HepG2 (cell line): ENCODE data around the gene BCL2L13. TPM values are rescaled to one million over a fixed set of nuclear protein-coding genes. Genes with fewer than 3 reads are reported as not detected.
A peak's percentile ranks its signal among the peaks of the same experiment; 100 is the strongest.

ENCODE experiments used
- ATAC-seq: fragments of 200-7000 bp; cut with Tn5 transposase; 3 replicates; pipeline ENCODE4 v1.9.1; 2020; ENCODE audit warnings: mild to moderate bottlenecking, moderate library complexity
- BruUV-seq: library from RNA; stranded (reverse); fragments of 400-500 nt; replicated peaks from 2 replicates; lab custom pipeline; 2021; lab: Mats Ljungman, UMichigan
- CTCF ChIA-PET: fragments of 300-600 bp; formaldehyde crosslinking; extraction: SDS; loops from one replicate; lab custom pipeline; 2021; ENCODE audit warnings: low total read pairs, inconsistent platforms, low intra/inter-chr PET ratio; lab: Yijun Ruan, JAX
- POLR2A ChIA-PET: fragments of 350-600 bp; sonication (Branson Sonifier 250); formaldehyde crosslinking; loops from one replicate; lab custom pipeline; 2020; ENCODE audit warnings: antibody characterized with exemption, inconsistent platforms; lab: Yijun Ruan, JAX
- DNase-seq: peaks from one replicate; pipeline ENCODE4 v3.0.0-alpha.2; 2015; ENCODE audit warnings: low spot score
- FAIRE-seq: peaks from 3 replicates; lab custom pipeline; 2011; peaks lifted over from hg19 to GRCh38; lab: Jason Lieb, UNC
- H2AFZ ChIP-seq: one replicate; pipeline ENCODE4 v1.6.1; 2011; ENCODE audit warnings: low read length, inconsistent platforms
- H3K27ac ChIP-seq: fragments of 300-600 bp; 3 replicates; pipeline ENCODE4 v1.8.0; 2011; ENCODE audit warnings: mixed run types, mild to moderate bottlenecking, mixed read lengths, low read length, inconsistent platforms; ENCODE audit not compliant: insufficient read depth; ENCODE audit errors: extremely low read length
- H3K27me3 ChIP-seq, 2 experiments: fragments of 200-600 bp in 1 of 2; 2 replicates in 1 of 2; 3 replicates in 1 of 2; pipeline versions ENCODE4 v1.6.0 to v1.8.0; 2011; ENCODE audit warnings: low read length in 2 of 2, mild to moderate bottlenecking in 2 of 2, moderate library complexity in 2 of 2, inconsistent platforms in 1 of 2; ENCODE audit not compliant: insufficient read depth in 2 of 2, control insufficient read depth in 1 of 2
- H3K36me3 ChIP-seq, 2 experiments: fragments of 200-600 bp in 1 of 2; replicated peaks in 1 of 2; 2 replicates in 1 of 2; 3 replicates in 1 of 2; pipeline versions ENCODE4 v1.5.1 to v1.8.0; 2011; ENCODE audit warnings: low read length in 2 of 2, inconsistent platforms in 1 of 2; ENCODE audit not compliant: insufficient read depth in 2 of 2, control insufficient read depth in 1 of 2
- H3K4me1 ChIP-seq: 2 replicates; pipeline ENCODE4 v1.5.1; 2012; ENCODE audit warnings: low read length, inconsistent platforms; ENCODE audit not compliant: insufficient read depth
- H3K4me2 ChIP-seq: 2 replicates; pipeline ENCODE4 v1.6.0; 2011; ENCODE audit warnings: low read depth, low read length, inconsistent platforms
- H3K4me3 ChIP-seq, 3 experiments: fragments of 200-600 bp in 1 of 3; sonication (generic), shearing (Covaris generic) in 1 of 3; replicated peaks in 1 of 3; 2 replicates each; pipeline ENCODE4 v1.5.1; 2011 to 2016; ENCODE audit warnings: low read length in 3 of 3, inconsistent platforms in 2 of 3, low read depth in 2 of 3, mild to moderate bottlenecking in 2 of 3, control low read depth in 1 of 3, mixed read lengths in 1 of 3; ENCODE audit not compliant: insufficient read depth in 1 of 3
- H3K79me2 ChIP-seq: one replicate; pipeline ENCODE4 v1.6.1; 2011; ENCODE audit warnings: low read length, inconsistent platforms; ENCODE audit not compliant: insufficient read depth
- H3K9ac ChIP-seq: 2 replicates; pipeline ENCODE4 v1.6.0; 2011; ENCODE audit warnings: mild to moderate bottlenecking, low read depth, low read length, inconsistent platforms; ENCODE audit not compliant: insufficient read depth
- H3K9me3 ChIP-seq: 2 replicates; pipeline ENCODE4 v1.5.1; 2012; ENCODE audit warnings: mild to moderate bottlenecking, low read length
- H4K20me1 ChIP-seq: 2 replicates; pipeline ENCODE4 v1.6.0; 2011; ENCODE audit warnings: inconsistent platforms, mild to moderate bottlenecking, low read length, moderate library complexity; ENCODE audit not compliant: insufficient read depth
- ESRRA ChIP-seq: sonication (generic); formaldehyde crosslinking; IDR thresholded peaks from 2 replicates; pipeline ENCODE4 v1.5.1; 2020; ENCODE audit warnings: mild to moderate bottlenecking, low read depth, missing genetic modification reagents
- HNRNPL ChIP-seq: fragments of 200-400 bp; formaldehyde crosslinking; IDR thresholded peaks from 2 replicates; pipeline ENCODE4 v1.6.1; 2017; ENCODE audit warnings: mild to moderate bottlenecking, low read depth, low read length
- MAFK ChIP-seq, 2 experiments: IDR thresholded peaks in 1 of 2; conservative IDR thresholded peaks in 1 of 2; 2 replicates each; pipeline ENCODE4 v1.6.1; 2011; ENCODE audit warnings: improper control_type of control experiment in 2 of 2, low read length in 2 of 2
- RAD21 ChIP-seq: fragments of 450-650 bp; formaldehyde crosslinking; IDR thresholded peaks from 2 replicates; pipeline ENCODE4 v1.5.0; 2020; ENCODE audit warnings: mild to moderate bottlenecking
- SKIL ChIP-seq: sonication (generic); formaldehyde crosslinking; IDR thresholded peaks from 2 replicates; pipeline ENCODE4 v1.8.0; 2022; ENCODE audit warnings: missing genetic modification reagents, mild to moderate bottlenecking, moderate library complexity, borderline replicate concordance
- TIGD3 ChIP-seq: sonication (generic); formaldehyde crosslinking; IDR thresholded peaks from 2 replicates; pipeline ENCODE4 v1.5.1; 2020; ENCODE audit warnings: mild to moderate bottlenecking, missing genetic modification reagents, borderline replicate concordance
- ZFX ChIP-seq: sonication (generic); formaldehyde crosslinking; IDR thresholded peaks from 2 replicates; pipeline ENCODE4 v1.4.0; 2020; ENCODE audit warnings: mild to moderate bottlenecking, low read depth, missing genetic modification reagents, moderate library complexity
- ZKSCAN5 ChIP-seq: sonication (generic); formaldehyde crosslinking; IDR thresholded peaks from 2 replicates; pipeline ENCODE4 v1.5.1; 2020; ENCODE audit warnings: mild to moderate bottlenecking, missing genetic modification reagents
- ZNF121 ChIP-seq: sonication (generic); formaldehyde crosslinking; IDR thresholded peaks from 2 replicates; pipeline ENCODE4 v1.5.0; 2020; ENCODE audit warnings: mild to moderate bottlenecking, missing genetic modification reagents
- ZNF205 ChIP-seq: IDR thresholded peaks from 2 replicates; pipeline ENCODE4 v1.6.1; 2018; ENCODE audit warnings: missing biosample characterization, missing genetic modification reagents
- ZNF235 ChIP-seq: sonication (generic); formaldehyde crosslinking; IDR thresholded peaks from 2 replicates; pipeline ENCODE4 v1.8.1; 2023; ENCODE audit warnings: mild to moderate bottlenecking, missing genetic modification reagents, borderline replicate concordance
- ZNF24 ChIP-seq: fragments of 450-650 bp; IDR thresholded peaks from 2 replicates; pipeline ENCODE4 v1.6.1; 2017; ENCODE audit warnings: antibody characterized with exemption, mild to moderate bottlenecking
- ZNF3 ChIP-seq: IDR thresholded peaks from 2 replicates; pipeline ENCODE4 v1.7.0; 2017; ENCODE audit warnings: inconsistent platforms
- ZNF768 ChIP-seq: sonication (generic); formaldehyde crosslinking; IDR thresholded peaks from 2 replicates; pipeline ENCODE4 v1.4.0; 2020; ENCODE audit warnings: missing genetic modification reagents
- WGBS: methylation state at CpG from one replicate; pipeline ENCODE4 v1.1.6; 2017; ENCODE audit warnings: low lambda C conversion rate; 5-methylcytosine and 5-hydroxymethylcytosine counted together
- in situ Hi-C: cut with HindIII; loops from 2 replicates; pipeline ENCODE4 v1.10.0; 2017; ENCODE audit warnings: low pct_unique_long_range_greater_than_20kb; ENCODE audit not compliant: extremely low pct_ligation_motif_present
- intact Hi-C: fragments of 100-400 bp; cut with micrococcal nuclease; formaldehyde crosslinking; loops from one replicate; pipeline ENCODE4 v1.10.0; 2022; ENCODE audit not compliant: unreplicated experiment
- polyA plus RNA-seq, 8 experiments: library from polyadenylated mRNA; depleted of rRNA in 3 of 8; stranded (reverse) in 7 of 8; unstranded in 1 of 8; fragments of >200 nt; fragmentation: Illumina TruSeq in 4 of 8; extraction: Trizol in 4 of 8; gene quantifications; 2 replicates each; pipeline versions ENCODE4 v1.2.1 to v1.2.3, GENCODE V29; 2011 to 2016; ENCODE audit warnings: low read depth in 4 of 8, missing spikeins in 1 of 8, mixed read lengths in 1 of 8; ENCODE audit not compliant: insufficient read depth in 1 of 8
- total RNA-seq, 5 experiments: library from RNA; depleted of rRNA; stranded (reverse); fragments of >200 nt; fragmentation: Illumina TruSeq; extraction: Trizol; gene quantifications; 2 replicates each; pipeline ENCODE4 v1.2.3, GENCODE V29; 2016; ENCODE audit warnings: low read depth in 1 of 5

BCL2L13 gene
- total and polyA plus RNA-seq, 2 of the 13 experiments (the other 11 are each of a cell fraction or from before 2014, with no cell fraction given): 13.5 to 14.6 TPM

- Histone ChIP-seq H3K9ac (no peak overlapping the region), H3K27ac (no peak overlapping the region)
Measured at GRCh38 chr22:17753401-17753989, 114.9 kb downstream of the BCL2L13 start.

GRCh38 chr22:17754233-17754925 is 115.8 kb downstream of the BCL2L13 start:
- intact Hi-C loops (no loop called here), in situ Hi-C loops (no loop called here)
- Histone ChIP-seq H3K27me3 (no peaks in the 10 kb centered on the region; a peak in 1 of 5 replicates), H4K20me1 (no peaks in the 10 kb centered on the region), H3K4me3 (no peak overlapping the region), H3K36me3 (no peaks in the 10 kb centered on the region), H3K27ac (no peak overlapping the region), H3K4me1 (no peaks in the 10 kb centered on the region), H3K9me3 (no peaks in the 10 kb centered on the region), H3K9ac (no peak overlapping the region), H3K79me2 (peaks cover 5% of the 10 kb centered on the region), H3K4me2 (no peak overlapping the region), H2AFZ (no peak overlapping the region)
- POLR2A ChIA-PET: interaction anchor here (0.8 kb wide), 1 partner anchor 31 kb away, joined by 3 read pairs; no protein-coding TSS in a partner anchor
- ATAC-seq (peak; percentile 82), DNase-seq (no peak), FAIRE-seq (no peak)
- WGBS: 82% methylated on average over 12 of the region's 14 CpGs
- BruUV-seq: no TSS peak
- CTCF ChIA-PET: interaction anchor here (0.8 to 1.6 kb wide), 3 partner anchors 28 to 33 kb away, joined by 3 to 9 read pairs (median 3); no protein-coding TSS in a partner anchor
- TF ChIP-seq ZNF24: no peak
- TF ChIP-seq HNRNPL: 0 out of 2 replicates have a peak, but pooled peaks have one; percentile 49
- no peak for TF ChIP-seq SKIL (CRISPR knock-in tag)
- TF ChIP-seq ZNF235 (CRISPR knock-in tag): no peak
- TF ChIP-seq RAD21 (CRISPR knock-in tag): peak; percentile 81
- peak; percentile 27; the same call in 1 of the 2 replicates for TF ChIP-seq ZNF768 (CRISPR knock-in tag)
- TF ChIP-seq ZFX (CRISPR knock-in tag): peak; percentile 52; the same call in 1 of the 2 replicates
- TF ChIP-seq ZKSCAN5 (CRISPR knock-in tag): no peak
- no peak for TF ChIP-seq TIGD3 (CRISPR knock-in tag)
- TF ChIP-seq ZNF3 (CRISPR knock-in tag): no peak
- TF ChIP-seq MAFK (conservative IDR thresholded peaks at IDR 0.05 in 1 of 2, IDR thresholded peaks at IDR 0.05 in 1 of 2; ENCODE audit: low read length in 2 of 2): peak; percentile 10 to 16; a peak in 1 of 4 replicates

More at GRCh38 chr22:17753401-17753989, 114.9 kb downstream of the BCL2L13 start:
- FAIRE-seq (no peak), DNase-seq (no peak), ATAC-seq (no peak)
- no TSS peak for BruUV-seq
- Histone ChIP-seq H2AFZ (no peak overlapping the region), H3K9me3 (no peaks in the 10 kb centered on the region), H3K4me3 (no peak overlapping the region), H3K4me1 (no peaks in the 10 kb centered on the region), H4K20me1 (no peaks in the 10 kb centered on the region), H3K4me2 (no peak overlapping the region), H3K36me3 (no peaks in the 10 kb centered on the region), H3K79me2 (peaks cover 3% of the 10 kb centered on the region)
- ChIA-PET CTCF (interaction anchor here (0.8 to 1.6 kb wide), 2 partner anchors 29 to 32 kb away, joined by 3 to 9 read pairs; no protein-coding TSS in a partner anchor), POLR2A (interaction anchor here (1.9 kb wide), 1 partner anchor 33 kb away, joined by 7 read pairs; no protein-coding TSS in a partner anchor)
- in situ Hi-C loops (no loop called here), intact Hi-C loops (no loop called here)
- 92% methylated on average over 4 of the region's 13 CpGs for WGBS
- TF ChIP-seq ZNF205 (CRISPR knock-in tag): no peak
- no peak for TF ChIP-seq ESRRA
- no peak for TF ChIP-seq ZNF121 (CRISPR knock-in tag)
- TF ChIP-seq, all 625 proteins: peak for 0
- no peaks in the 10 kb centered on the region; a peak in 1 of 5 replicates for H3K27me3 ChIP-seq
